ENCODE results near the gene COL15A1.

COL15A1 gene

GRCh38 chr9:98944057-98944733, 488 bp downstream of the COL15A1 start:
- DNase-seq (ENCODE audit: low read depth, low spot score): peak; percentile 47

DNA sequence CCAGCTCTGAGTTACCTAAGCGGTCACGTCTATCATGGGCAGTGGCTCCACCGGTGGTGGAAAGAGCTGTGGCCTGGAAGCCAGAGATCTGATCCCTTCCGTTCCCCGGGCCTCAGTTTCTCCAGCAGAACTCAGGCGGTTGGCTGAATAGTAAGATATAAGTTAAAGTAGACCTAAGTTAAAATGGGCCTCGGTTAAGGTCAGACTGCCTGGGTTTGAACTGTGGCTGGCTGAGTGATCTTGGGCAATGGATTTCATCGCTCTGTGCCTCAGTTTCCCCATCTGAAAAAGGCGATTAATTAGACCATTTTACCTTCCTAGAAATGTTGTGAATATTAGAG, 997 bp downstream of the COL15A1 start:
- DNase-seq (ENCODE audit: low read depth, low spot score): no peak

DNA sequence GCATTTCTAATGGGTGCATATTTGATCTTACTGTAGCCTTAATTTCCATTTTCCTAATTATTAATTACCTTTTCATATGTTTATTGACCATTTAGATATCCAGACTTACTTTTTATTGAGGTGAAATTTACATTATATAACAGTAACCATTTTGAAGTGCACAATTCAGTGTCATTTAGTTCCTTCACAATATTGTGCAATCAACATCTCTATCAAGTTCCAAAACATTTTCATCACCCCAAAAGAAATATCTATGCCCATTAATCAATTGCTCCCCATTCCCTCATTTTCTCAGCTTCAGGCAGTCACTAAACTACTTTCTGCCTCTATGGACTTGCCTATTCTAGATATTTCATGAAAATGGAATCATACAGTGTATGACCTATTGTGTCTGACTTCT, 5.9 kb downstream of the COL15A1 start:
- DNase-seq (ENCODE audit: low read depth, low spot score): no peak

- DNase-seq (ENCODE audit: low read depth, low spot score): no peak
Measured at GRCh38 chr9:98950262-98950661, 6.6 kb downstream of the COL15A1 start.

DNA sequence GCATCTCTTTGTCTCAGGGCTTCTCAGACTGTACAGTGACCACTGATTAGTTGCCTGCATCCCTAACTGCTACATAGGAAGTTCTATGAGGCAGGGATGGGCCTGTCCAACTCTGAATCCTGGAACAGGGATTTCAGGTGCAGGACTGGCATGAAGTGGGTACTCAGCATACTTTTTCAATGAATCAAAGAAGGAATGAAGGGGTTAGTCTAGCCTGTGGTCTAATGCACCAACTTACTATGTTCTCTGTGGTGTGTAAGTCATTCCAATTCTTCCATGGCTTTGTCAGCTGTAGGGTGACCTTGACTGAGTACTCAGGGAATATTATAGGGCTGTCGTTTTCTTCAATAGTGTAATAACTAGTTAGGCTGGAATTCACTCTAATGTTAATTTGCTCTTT, 8.3 kb downstream of the COL15A1 start:
- DNase-seq (ENCODE audit: low read depth, low spot score): peak; percentile 54

DNA sequence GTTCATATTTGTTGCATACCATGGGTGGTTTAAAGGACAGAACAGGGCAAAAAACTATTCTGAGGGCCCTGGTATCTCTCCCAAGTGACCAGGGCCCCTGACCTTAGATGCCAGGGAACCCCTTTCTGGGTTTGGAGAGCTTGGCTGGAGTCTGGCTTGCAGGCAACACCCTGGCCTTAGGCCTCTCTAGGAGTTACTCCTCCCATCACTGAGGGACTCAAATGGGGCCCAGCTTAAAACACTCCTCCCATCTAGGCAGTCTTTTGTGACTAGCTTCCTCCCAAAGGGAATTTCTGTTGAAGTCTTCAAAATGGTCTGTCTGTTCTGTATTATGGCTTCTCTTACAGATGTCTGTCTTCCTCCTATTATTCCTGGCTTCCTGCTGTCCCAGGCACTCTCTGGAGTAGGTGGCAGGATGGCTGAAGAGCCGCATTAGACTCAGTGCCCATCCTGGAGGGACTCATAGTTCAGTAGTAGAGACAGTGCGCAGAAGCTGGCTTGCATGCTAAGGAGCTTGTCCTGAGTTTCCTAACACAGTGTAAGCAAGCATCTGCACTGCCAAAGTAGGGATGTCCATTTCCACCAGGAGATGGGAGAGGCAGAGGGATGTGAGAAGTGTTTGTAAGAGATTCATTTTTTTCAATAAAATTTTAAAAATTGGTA, 10.0 kb downstream of the COL15A1 start:
- DNase-seq (ENCODE audit: low read depth, low spot score): no peak

GRCh38 chr9:98954244-98954610, 10.5 kb downstream of the COL15A1 start:
- no peak for DNase-seq (ENCODE audit: low read depth, low spot score)

GRCh38 chr9:98955259-98955658, 11.6 kb downstream of the COL15A1 start:
- no peak for DNase-seq (ENCODE audit: low read depth, low spot score)

DNA sequence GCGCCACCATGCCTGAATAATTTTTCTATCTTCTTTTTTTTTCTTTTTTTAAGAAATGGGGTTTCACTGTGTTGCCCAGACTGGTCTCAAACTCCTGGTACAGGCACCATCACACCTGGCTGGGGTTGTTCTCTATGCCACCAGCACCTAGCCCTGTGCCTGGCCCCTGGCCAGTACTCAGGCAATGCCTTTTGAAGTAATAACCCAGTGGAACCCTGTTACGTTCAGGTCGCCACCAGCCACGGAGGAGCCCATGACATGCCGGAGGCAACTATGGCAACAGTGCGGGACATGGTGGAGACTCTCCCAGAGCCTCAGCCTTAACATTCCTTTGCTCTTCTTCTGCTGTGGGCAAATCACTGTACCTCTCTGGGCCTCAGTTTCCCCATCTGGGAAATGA, 14.1 kb downstream of the COL15A1 start:
- DNase-seq (ENCODE audit: low read depth, low spot score): no peak

DNA sequence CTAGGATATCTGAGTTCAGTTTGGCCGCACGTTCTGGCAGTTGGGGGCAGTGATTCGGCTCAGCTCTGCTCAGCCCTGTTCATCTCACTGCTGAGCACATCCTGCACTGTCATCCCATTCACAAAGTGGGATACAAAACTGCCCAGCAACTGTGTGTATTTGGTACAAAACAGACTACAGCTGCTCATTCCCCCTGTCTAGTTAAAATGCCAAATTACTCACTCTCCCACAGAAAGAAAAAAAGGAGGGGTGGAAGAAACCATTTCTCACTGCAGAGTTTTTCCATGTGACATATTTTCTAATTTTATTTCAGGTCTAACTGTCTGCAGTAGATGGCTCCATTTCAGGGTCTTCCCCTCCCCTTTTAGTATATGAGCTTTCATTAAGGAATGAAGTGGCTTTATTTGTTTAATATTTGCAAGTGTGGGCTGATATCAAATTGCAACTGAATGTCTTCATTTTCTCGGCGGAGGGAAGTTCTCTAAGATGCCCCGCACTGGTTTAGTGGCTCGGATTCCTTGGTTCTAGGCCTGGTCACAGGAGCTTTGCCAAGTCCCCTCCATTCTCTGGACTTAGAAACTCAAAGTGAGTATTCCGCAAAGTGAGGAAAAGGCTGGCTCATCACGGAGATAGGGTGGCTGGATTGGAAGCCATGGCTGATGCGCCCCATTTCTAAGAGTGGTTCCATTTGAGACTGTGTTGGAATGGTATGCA, 14.7 kb downstream of the COL15A1 start:
- peak; percentile 62 for DNase-seq (ENCODE audit: low read depth, low spot score)

GRCh38 chr9:98960409-98960808, 16.7 kb downstream of the COL15A1 start:
- DNase-seq (ENCODE audit: low read depth, low spot score): no peak

DNA sequence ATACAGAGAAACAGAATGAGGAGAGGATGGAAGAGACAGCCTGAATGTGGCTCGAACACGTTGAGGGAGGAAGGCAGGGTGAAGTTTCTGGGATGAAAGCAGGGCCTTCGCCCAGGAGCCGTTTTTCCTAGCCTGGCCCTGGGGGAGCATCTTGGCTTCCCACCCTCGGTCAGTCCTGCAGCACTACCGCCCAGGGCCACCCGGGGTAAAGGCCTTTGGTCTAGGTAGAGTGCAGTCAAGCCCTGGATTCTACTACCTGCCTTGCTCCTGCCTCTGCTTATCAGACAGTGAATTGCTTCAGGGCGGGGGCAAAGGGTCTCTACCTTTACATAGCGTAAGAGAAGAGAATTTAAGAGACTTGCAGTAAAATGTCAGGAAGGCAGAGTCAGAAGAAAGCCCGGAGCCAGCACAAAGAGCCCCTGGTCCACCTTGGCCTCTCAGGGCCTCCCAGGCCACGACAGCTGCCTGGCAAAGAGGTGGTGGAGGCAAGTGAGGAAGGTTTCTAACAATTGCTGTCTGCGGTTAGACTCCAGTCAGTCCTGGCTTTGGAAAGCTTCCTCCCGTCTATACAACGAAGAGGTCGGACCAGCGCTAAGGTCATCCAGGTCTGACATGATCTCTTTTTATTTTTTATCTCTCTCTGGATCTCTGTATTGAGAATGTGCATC, 17.9 kb downstream of the COL15A1 start:
- no peak for DNase-seq (ENCODE audit: low read depth, low spot score)

GRCh38 chr9:98962181-98962560, 18.5 kb downstream of the COL15A1 start:
- DNase-seq (ENCODE audit: low read depth, low spot score): peak; percentile 33

- peak; percentile 86 for DNase-seq (ENCODE audit: low read depth, low spot score)
Measured at GRCh38 chr9:98962861-98963260, 19.2 kb downstream of the COL15A1 start.

- no peak for DNase-seq (ENCODE audit: low read depth, low spot score)
Measured at GRCh38 chr9:98964201-98964600, 20.5 kb downstream of the COL15A1 start.

GRCh38 chr9:98964911-98965336, 21.2 kb downstream of the COL15A1 start:
- DNase-seq (ENCODE audit: low read depth, low spot score): no peak

DNA sequence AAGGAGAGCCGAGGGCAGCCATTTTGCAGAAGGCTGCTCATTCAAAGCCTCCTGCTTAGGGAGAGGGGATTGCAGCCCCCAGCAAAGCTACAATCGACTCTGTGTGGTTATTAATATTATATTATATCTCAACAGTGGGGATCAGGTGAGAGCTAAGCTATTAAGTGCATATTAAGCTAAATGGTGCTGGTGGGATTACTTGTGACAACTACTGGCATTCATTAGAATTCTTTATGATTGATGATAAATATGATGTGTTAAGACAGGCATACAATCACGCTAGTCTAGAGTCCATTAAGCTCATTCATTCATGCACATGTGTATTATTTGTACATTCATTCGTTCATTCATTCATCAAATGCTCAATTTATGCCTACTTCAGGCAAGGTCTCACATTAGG, 23.0 kb downstream of the COL15A1 start:
- DNase-seq (ENCODE audit: low read depth, low spot score): no peak

- DNase-seq (ENCODE audit: low read depth, low spot score): no peak
Measured at GRCh38 chr9:98967257-98967656, 23.6 kb downstream of the COL15A1 start.

GRCh38 chr9:98967680-98968079, 24.0 kb downstream of the COL15A1 start:
- no peak for DNase-seq (ENCODE audit: low read depth, low spot score)

DNA sequence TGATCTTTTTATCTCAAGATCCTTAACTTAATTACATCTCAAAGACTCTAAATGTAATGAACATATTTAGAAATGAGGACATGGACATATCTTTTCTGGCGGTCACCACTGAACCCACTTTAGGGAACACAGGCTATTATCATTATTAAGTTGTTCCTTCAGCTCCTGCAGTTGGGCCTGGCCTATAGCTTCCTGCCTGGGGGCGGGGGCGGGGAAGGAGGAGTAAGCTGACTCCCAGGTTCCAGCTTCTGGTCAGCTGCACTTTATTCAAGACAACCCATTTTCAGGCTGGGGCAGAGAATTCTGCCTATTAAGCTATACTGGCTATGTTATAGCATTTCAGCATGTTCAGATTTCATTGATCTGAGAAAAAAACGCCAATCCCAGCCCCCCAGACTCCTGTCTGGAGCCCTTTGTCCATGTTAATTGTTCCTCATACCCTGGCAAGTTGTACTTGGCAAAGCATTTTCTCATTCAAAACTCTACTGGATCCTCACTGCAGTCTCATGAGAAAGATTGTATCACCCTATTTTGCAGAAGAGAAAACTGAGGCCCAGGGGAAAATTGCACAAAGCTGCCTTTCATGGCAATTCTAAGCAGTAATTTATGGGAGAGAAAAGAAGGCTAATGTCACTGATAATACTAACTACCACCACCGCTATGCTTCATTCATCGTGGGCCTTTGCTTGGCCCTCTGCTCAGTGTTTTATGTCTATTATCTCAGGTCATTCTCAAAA, 25.1 kb downstream of the COL15A1 start:
- DNase-seq (ENCODE audit: low read depth, low spot score): no peak

DNA sequence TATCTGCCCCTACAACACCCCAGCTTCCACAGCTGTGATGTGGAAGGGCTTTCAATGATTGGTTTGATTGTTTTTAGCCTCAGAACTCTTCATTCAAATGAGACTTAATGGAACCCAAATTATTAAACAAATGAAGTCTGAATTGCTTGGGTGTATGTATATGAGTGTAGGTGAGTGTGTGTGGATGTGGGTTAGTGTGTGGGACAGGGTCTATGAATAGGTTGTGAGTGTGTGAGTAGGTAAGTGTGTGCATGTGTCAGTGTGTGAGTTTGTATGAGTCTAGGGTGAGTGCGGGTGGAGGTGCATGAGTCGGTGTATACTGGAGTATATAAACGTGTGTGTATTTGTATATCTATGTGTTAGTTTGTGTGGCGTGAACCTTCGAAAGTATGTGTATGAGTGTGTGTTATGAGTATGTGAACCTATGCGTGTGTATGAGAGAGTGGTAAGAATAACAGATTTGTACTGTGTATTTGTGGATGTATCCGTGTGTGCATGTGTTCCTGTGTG, 26.9 kb downstream of the COL15A1 start:
- no peak for DNase-seq (ENCODE audit: low read depth, low spot score)
